Endodermal cell (in vitro differentiated cells): Measurements from ENCODE around the gene DMBT1. TPM values are rescaled to one million over a fixed set of nuclear protein-coding genes. Genes with fewer than 3 reads are reported as not detected.

ENCODE experiments used
- DNase-seq: peaks from one replicate; pipeline ENCODE4 v3.0.0-alpha.2; 2017
- H3K27ac ChIP-seq: 2 replicates; pipeline ENCODE4 v1.5.1; 2013; ENCODE audit warnings: mild to moderate bottlenecking, low read depth, low read length, moderate library complexity
- H3K27me3 ChIP-seq: 2 replicates; pipeline ENCODE4 v1.6.1; 2013; ENCODE audit warnings: mild to moderate bottlenecking, low read length, moderate library complexity; ENCODE audit not compliant: insufficient read depth, control insufficient read depth, poor library complexity, severe bottlenecking
- H3K36me3 ChIP-seq: 2 replicates; pipeline ENCODE4 v1.7.0; 2013; ENCODE audit warnings: mild to moderate bottlenecking, low read length, moderate library complexity; ENCODE audit not compliant: control insufficient read depth, insufficient read depth
- H3K4me1 ChIP-seq: one replicate; pipeline ENCODE4 v1.7.0; 2013; ENCODE audit warnings: low read length; ENCODE audit not compliant: control insufficient read depth, insufficient read depth
- H3K4me3 ChIP-seq: 2 replicates; pipeline ENCODE4 v1.5.1; 2013; ENCODE audit warnings: mild to moderate bottlenecking, low read length, moderate library complexity
- H3K9ac ChIP-seq: 2 replicates; pipeline ENCODE4 v1.6.1; 2013; ENCODE audit warnings: mild to moderate bottlenecking, low read length, moderate library complexity; ENCODE audit not compliant: poor library complexity, severe bottlenecking; ENCODE audit errors: extremely low read depth
- H3K9me3 ChIP-seq: 2 replicates; pipeline ENCODE4 v1.6.1; 2013; ENCODE audit warnings: mild to moderate bottlenecking, low read length, moderate library complexity; ENCODE audit not compliant: control insufficient read depth
- H3K27ac Mint-ChIP-seq: 2 replicates; pipeline ENCODE4 v1.8.0; 2020; ENCODE audit warnings: mixed read lengths
- H3K27me3 Mint-ChIP-seq: 2 replicates; pipeline ENCODE4 v1.8.0; 2021; ENCODE audit warnings: mild to moderate bottlenecking, mixed read lengths; ENCODE audit not compliant: insufficient read depth
- H3K36me3 Mint-ChIP-seq: 2 replicates; pipeline ENCODE4 v1.8.0; 2020; ENCODE audit warnings: low read depth, mixed read lengths
- H3K4me1 Mint-ChIP-seq: 2 replicates; pipeline ENCODE4 v1.8.0; 2020; ENCODE audit warnings: mixed read lengths
- H3K4me3 Mint-ChIP-seq: 2 replicates; pipeline ENCODE4 v1.8.0; 2020; ENCODE audit warnings: mild to moderate bottlenecking, moderate library complexity, mixed read lengths
- H3K9me3 Mint-ChIP-seq: 2 replicates; pipeline ENCODE4 v1.8.0; 2020; ENCODE audit warnings: mild to moderate bottlenecking, mixed read lengths
- WGBS, 2 experiments: methylation state at CpG; one replicate each; pipeline versions ENCODE4 v1.1.5 to v1.1.7; 2013; ENCODE audit warnings: missing lambda C conversion rate in 2 of 2, mixed read lengths in 1 of 2; ENCODE audit not compliant: insufficient coverage in 1 of 2, insufficient read length in 1 of 2; 5-methylcytosine and 5-hydroxymethylcytosine counted together
- total RNA-seq, 2 donors: library from RNA; stranded (reverse); fragmentation: NEBNext Ultra II Directional in 1 of 2; extraction: Animal tissue kit (Norgen Biotek cat#: 25700) in 1 of 2; gene quantifications; 2 replicates in 1 of 2; 3 replicates in 1 of 2; pipeline ENCODE4 v1.2.1, GENCODE V29; 2021
- TF ChIP-seq, protein P1 (sequence below): fragments of 200-600 bp; sonication (generic); conservative IDR thresholded peaks from 2 replicates; pipeline ENCODE4 v1.5.0; 2021; ENCODE audit warnings: antibody characterized with exemption, mild to moderate bottlenecking

DMBT1 gene
- total RNA-seq, 2 donors from 2014 or later: not detected

GRCh38 chr10:122561792-122562191, 1.2 kb downstream of the DMBT1 start:
- no peak overlapping the region for H3K4me3 ChIP-seq
- no peak overlapping the region for H3K27ac Mint-ChIP-seq
- H3K4me3 Mint-ChIP-seq: no peak overlapping the region
- H3K36me3 ChIP-seq: no peaks in the 10 kb centered on the region
- peaks cover 41% of the 10 kb centered on the region for H3K27me3 Mint-ChIP-seq
- H3K9ac ChIP-seq: no peak overlapping the region
- no peaks in the 10 kb centered on the region for H3K9me3 ChIP-seq
- H3K9me3 Mint-ChIP-seq: no peaks in the 10 kb centered on the region
- H3K27ac ChIP-seq: no peak overlapping the region
- no peaks in the 10 kb centered on the region for H3K36me3 Mint-ChIP-seq
- DNase-seq: no peak
- H3K27me3 ChIP-seq: peaks cover 73% of the 10 kb centered on the region
- TF ChIP-seq, protein P1, sequence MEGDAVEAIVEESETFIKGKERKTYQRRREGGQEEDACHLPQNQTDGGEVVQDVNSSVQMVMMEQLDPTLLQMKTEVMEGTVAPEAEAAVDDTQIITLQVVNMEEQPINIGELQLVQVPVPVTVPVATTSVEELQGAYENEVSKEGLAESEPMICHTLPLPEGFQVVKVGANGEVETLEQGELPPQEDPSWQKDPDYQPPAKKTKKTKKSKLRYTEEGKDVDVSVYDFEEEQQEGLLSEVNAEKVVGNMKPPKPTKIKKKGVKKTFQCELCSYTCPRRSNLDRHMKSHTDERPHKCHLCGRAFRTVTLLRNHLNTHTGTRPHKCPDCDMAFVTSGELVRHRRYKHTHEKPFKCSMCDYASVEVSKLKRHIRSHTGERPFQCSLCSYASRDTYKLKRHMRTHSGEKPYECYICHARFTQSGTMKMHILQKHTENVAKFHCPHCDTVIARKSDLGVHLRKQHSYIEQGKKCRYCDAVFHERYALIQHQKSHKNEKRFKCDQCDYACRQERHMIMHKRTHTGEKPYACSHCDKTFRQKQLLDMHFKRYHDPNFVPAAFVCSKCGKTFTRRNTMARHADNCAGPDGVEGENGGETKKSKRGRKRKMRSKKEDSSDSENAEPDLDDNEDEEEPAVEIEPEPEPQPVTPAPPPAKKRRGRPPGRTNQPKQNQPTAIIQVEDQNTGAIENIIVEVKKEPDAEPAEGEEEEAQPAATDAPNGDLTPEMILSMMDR: no peak
- H3K4me1 ChIP-seq: peaks cover 3% of the 10 kb centered on the region
- H3K4me1 Mint-ChIP-seq: peaks cover 27% of the 10 kb centered on the region

DNA sequence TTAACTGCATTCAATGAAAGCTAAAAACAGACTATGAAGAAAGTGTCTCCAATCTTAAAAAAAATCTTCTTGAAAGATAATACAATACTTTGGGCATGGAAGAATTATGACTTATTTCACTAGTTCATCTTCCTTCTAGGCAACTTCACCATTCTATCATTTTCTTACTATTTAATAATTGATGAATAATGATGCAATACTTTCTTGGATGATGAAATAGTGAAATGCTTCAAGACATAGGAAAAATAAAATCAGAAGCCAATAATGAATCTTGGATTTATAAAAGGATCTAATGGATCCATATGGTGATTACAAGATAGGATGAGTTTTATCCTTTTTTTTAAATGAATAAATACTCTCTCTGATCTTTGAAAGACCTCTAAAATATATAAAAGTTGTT, 4.4 kb downstream of the DMBT1 start:
- no peak overlapping the region for H3K27ac ChIP-seq
- Mint-ChIP-seq H3K4me1 (peaks cover 13% of the 10 kb centered on the region), H3K36me3 (no peaks in the 10 kb centered on the region), H3K27me3 (peaks cover 43% of the 10 kb centered on the region), H3K27ac (no peak overlapping the region), H3K4me3 (no peak overlapping the region), H3K9me3 (no peaks in the 10 kb centered on the region)
- H3K4me1 ChIP-seq: no peaks in the 10 kb centered on the region
- H3K9me3 ChIP-seq: no peaks in the 10 kb centered on the region
- no peak overlapping the region for H3K4me3 ChIP-seq
- no peaks in the 10 kb centered on the region for H3K36me3 ChIP-seq
- TF ChIP-seq, protein P1: no peak
- no peak overlapping the region for H3K9ac ChIP-seq
- H3K27me3 ChIP-seq: peaks cover 53% of the 10 kb centered on the region
- DNase-seq: no peak

DNA sequence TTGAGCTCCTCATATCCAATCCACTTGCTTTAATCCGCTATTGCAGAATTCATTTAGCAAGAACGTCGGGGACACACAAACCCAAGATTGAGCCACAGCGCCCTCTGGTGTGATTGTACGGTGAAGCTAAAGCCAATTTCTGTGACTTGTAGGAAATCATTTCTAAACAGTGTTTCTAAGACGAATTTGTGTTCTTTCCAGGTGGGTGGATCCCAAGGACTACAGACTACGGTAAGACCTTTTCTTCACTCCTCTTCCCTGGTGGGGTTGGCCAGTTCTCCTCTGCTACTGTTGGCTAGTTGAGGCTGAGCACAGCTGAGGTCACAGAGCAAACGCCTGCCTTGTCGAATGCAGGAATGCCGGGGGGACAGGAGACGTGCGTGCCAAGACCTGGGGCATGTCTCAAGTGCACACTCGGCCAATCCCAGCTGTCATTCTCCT, 5.2 kb downstream of the DMBT1 start:
- Histone ChIP-seq H3K9ac (no peak overlapping the region), H3K9me3 (no peaks in the 10 kb centered on the region), H3K27me3 (peaks cover 45% of the 10 kb centered on the region), H3K4me1 (no peaks in the 10 kb centered on the region), H3K4me3 (no peak overlapping the region), H3K27ac (no peak overlapping the region), H3K36me3 (no peaks in the 10 kb centered on the region)
- Mint-ChIP-seq H3K36me3 (no peaks in the 10 kb centered on the region), H3K9me3 (no peaks in the 10 kb centered on the region), H3K4me3 (no peak overlapping the region), H3K27ac (no peak overlapping the region), H3K4me1 (peaks cover 13% of the 10 kb centered on the region), H3K27me3 (peaks cover 45% of the 10 kb centered on the region)
- WGBS, 2 experiments: 14 to 48% methylated on average over 4 to 13 of the region's 13 CpGs
- TF ChIP-seq, protein P1: peak; percentile 92
- peak; percentile 93 for DNase-seq
